Activated CD4-positive, CD25-positive, alpha-beta regulatory T cell treated with anti-CD3 and anti-CD28 coated beads, Interleukin-2, amount 50 U/mL, for 24 hours (primary cell): ENCODE results near the gene IFI6.
"Not testable (repeated sequence)": the region's sequence is repeated elsewhere in the genome, so short reads cannot be mapped to it uniquely, and the experiment has no call there.

Experiments
- ATAC-seq, 2 donors: fragments of 150-1000 bp; cut with Tn5 transposase; one replicate each; pipeline ENCODE4 v1.10.0; 2021; ENCODE audit warnings: mild to moderate bottlenecking in 1 of 2, moderate library complexity in 1 of 2

Gene IFI6

GRCh38 chr1:27649306-27649635 is 22.7 kb downstream of the IFI6 start:
- ATAC-seq, result no peak

GRCh38 chr1:27648602-27649305 is 23.2 kb downstream of the IFI6 start:
- no peak for ATAC-seq

GRCh38 chr1:27647328-27647727 is 24.7 kb downstream of the IFI6 start:
- no peak for ATAC-seq

GRCh38 chr1:27646676-27647075 is 25.3 kb downstream of the IFI6 start:
- no peak for ATAC-seq

GRCh38 chr1:27645071-27645415 is 26.9 kb downstream of the IFI6 start:
- no peak for ATAC-seq

GRCh38 chr1:27644369-27645070 is 27.5 kb downstream of the IFI6 start:
- ATAC-seq, result no peak

GRCh38 chr1:27643600-27644368 is 28.2 kb downstream of the IFI6 start:
- peak; percentile 92 to 93 for ATAC-seq

- not testable (repeated sequence) for ATAC-seq
Observed at GRCh38 chr1:27640514-27640913, 31.5 kb downstream of the IFI6 start.

- no peak for ATAC-seq
Observed at GRCh38 chr1:27638805-27639204, 33.2 kb downstream of the IFI6 start.

- ATAC-seq, result no peak
Observed at GRCh38 chr1:27638047-27638734, 33.8 kb downstream of the IFI6 start.

- no peak for ATAC-seq
Observed at GRCh38 chr1:27635396-27636142, 36.4 kb downstream of the IFI6 start.

GRCh38 chr1:27634985-27635367 is 37.0 kb downstream of the IFI6 start, which contains the start of gene FGR:
Gene FGR, minus strand, starts transcription at chr1:27635185. Its CDS starts 11,269 bp downstream, at chr1:27623916.
- ATAC-seq, result no peak

GRCh38 chr1:27634177-27634984 is 37.6 kb downstream of the IFI6 start:
- ATAC-seq, result no peak

GRCh38 chr1:27633640-27634176 is 38.3 kb downstream of the IFI6 start:
- no peak for ATAC-seq

GRCh38 chr1:27633298-27633610 is 38.7 kb downstream of the IFI6 start:
- ATAC-seq, result no peak

- ATAC-seq, result peak; percentile 48 to 59
Observed at GRCh38 chr1:27632387-27633297, 39.4 kb downstream of the IFI6 start.

GRCh38 chr1:27630859-27631491 is 41.0 kb downstream of the IFI6 start:
- no peak for ATAC-seq

GRCh38 chr1:27628712-27629111 is 43.3 kb downstream of the IFI6 start:
- no peak for ATAC-seq

GRCh38 chr1:27627733-27628132 is 44.3 kb downstream of the IFI6 start:
- ATAC-seq, result not testable (repeated sequence)

GRCh38 chr1:27627061-27627460 is 44.9 kb downstream of the IFI6 start:
- ATAC-seq, result no peak
